Measurements from ENCODE around the gene STX5. TPM values are rescaled to one million over a fixed set of nuclear protein-coding genes. Genes with fewer than 3 reads are reported as not detected.

The STX5 gene, protein sequence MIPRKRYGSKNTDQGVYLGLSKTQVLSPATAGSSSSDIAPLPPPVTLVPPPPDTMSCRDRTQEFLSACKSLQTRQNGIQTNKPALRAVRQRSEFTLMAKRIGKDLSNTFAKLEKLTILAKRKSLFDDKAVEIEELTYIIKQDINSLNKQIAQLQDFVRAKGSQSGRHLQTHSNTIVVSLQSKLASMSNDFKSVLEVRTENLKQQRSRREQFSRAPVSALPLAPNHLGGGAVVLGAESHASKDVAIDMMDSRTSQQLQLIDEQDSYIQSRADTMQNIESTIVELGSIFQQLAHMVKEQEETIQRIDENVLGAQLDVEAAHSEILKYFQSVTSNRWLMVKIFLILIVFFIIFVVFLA
- 24.1 and 27.2 TPM in 2 replicates for total RNA-seq
- long read RNA-seq, partial matches to known transcripts = 0 of 1 reads
- long read RNA-seq, other reads (novel, unspliced or antisense) = 1 of 1 reads

DNA sequence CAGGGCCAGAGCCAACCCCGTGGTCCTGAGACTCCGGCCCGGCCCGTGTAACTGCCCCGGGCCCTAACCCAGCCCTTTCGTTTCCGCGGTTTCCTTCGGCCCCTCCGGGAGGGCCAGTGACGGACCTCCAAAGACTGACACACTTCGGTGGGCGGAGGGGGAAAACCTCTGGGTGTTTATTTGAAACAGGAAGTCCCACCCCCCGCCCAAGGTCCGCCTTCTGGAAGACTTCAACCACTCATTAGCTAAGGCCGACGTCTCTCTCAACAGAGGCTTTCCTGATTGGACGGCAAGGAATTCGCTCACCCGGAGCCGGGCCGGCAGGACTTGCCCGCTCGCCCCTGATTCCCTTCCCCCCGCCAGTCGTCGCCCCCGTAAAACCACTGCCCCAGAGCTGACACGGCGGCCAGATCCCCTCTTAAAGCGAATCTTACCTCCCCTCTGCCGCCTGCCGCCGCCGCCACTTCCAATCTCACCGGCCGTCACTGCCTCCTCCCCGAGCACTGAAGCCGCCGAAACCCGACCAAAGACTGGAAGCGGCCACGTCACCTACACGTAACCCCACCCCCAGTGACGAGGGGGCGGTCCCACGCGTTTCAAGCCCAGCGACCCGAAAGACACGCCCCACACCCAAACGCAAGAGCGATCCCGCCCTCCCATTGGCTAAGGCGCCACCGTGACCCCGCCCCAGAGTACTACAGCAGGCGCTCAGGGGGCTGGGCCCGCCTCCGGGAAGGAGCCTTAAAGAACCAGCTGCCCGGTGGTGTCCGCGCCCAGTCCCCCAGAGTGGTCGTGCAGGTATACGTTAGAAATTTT, at the start of gene STX5:
TSS of gene STX5 (minus strand) at position 532 of the 816 bp plus-strand sequence. CDS start 808 bp downstream, outside the sequence.
- TF ChIP-seq, protein P1, sequence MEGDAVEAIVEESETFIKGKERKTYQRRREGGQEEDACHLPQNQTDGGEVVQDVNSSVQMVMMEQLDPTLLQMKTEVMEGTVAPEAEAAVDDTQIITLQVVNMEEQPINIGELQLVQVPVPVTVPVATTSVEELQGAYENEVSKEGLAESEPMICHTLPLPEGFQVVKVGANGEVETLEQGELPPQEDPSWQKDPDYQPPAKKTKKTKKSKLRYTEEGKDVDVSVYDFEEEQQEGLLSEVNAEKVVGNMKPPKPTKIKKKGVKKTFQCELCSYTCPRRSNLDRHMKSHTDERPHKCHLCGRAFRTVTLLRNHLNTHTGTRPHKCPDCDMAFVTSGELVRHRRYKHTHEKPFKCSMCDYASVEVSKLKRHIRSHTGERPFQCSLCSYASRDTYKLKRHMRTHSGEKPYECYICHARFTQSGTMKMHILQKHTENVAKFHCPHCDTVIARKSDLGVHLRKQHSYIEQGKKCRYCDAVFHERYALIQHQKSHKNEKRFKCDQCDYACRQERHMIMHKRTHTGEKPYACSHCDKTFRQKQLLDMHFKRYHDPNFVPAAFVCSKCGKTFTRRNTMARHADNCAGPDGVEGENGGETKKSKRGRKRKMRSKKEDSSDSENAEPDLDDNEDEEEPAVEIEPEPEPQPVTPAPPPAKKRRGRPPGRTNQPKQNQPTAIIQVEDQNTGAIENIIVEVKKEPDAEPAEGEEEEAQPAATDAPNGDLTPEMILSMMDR (conservative IDR thresholded peaks at IDR 0.05) = no peak
- Mint-ChIP-seq H3K9me3 (no peaks in the 10 kb centered on the region), H3K27me3 (ENCODE audit: low read depth) (no peaks in the 10 kb centered on the region), H3K4me1 (peaks cover 22% of the 10 kb centered on the region), H3K27ac (ENCODE audit: unreplicated experiment) (peak within 1 kb of the TSS; percentile 100), H3K4me3 (peak within 1 kb of the TSS; percentile 99), H3K36me3 (ENCODE audit: low read depth) (peaks cover 4% of the 10 kb centered on the region)
- peak; percentile 98 for DNase-seq (ENCODE audit: low read depth, low spot score)

DNA sequence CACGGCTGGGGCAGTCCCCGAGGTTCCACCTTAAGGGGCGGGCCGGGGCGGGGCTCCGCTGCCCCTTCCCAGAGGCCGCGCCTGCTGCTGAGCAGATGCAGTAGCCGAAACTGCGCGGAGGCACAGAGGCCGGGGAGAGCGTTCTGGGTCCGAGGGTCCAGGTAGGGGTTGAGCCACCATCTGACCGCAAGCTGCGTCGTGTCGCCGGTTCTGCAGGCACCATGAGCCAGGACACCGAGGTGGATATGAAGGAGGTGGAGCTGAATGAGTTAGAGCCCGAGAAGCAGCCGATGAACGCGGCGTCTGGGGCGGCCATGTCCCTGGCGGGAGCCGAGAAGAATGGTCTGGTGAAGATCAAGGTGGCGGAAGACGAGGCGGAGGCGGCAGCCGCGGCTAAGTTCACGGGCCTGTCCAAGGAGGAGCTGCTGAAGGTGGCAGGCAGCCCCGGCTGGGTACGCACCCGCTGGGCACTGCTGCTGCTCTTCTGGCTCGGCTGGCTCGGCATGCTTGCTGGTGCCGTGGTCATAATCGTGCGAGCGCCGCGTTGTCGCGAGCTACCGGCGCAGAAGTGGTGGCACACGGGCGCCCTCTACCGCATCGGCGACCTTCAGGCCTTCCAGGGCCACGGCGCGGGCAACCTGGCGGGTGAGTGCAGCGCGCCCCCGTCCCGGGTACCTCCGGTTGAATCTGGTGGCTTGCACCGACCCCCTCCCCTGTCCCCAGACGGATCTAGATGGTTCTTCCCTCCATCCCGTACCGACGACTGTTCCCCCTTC, 49.1 kb upstream of the STX5 start, which contains the start of gene SLC3A2:
TSS of gene SLC3A2 (plus strand) at position 94 of the 776 bp plus-strand sequence. CDS start at position 222, 128 bp downstream.
- H3K4me1 Mint-ChIP-seq = peaks cover 68% of the 10 kb centered on the region
- peaks cover 49% of the 10 kb centered on the region for H3K36me3 Mint-ChIP-seq (ENCODE audit: low read depth)
- H3K27me3 Mint-ChIP-seq (ENCODE audit: low read depth) = peaks cover 12% of the 10 kb centered on the region
- peak; percentile 77 for DNase-seq (ENCODE audit: low read depth, low spot score)
- H3K4me3 Mint-ChIP-seq = peak within 1 kb of the TSS; percentile 100
- H3K27ac Mint-ChIP-seq (ENCODE audit: unreplicated experiment) = peak within 1 kb of the TSS; percentile 100
- TF ChIP-seq, protein P1 (conservative IDR thresholded peaks at IDR 0.05) = peak; percentile 74
- H3K9me3 Mint-ChIP-seq = no peaks in the 10 kb centered on the region

DNA sequence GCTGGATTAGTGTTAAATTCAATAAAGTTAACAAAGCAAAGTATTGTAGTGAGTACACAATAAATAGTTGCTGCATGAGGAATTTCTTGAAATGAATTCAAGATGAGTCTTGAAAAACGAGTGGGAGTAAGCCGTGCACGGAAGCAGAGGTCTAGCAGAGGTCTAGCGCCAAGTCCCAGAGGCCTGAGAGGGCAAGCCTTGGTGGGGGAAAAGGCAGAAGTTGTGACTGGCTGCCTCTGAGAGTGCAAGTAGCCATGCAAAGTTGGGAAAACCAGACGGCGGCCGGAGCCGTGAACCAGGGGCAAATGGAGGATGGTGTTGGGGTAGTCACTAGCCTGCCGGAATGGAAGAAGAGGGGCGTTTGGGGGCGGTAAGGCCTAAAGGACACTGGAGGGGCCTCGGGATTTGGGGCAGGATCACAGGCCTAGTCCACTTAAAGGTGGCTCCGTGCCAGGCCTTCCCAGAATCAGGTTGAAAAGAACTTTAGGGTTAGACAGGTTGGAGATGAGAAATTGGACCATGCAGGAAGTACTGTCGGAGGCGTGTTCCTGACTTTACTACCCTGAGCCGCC, 48.5 kb upstream of the STX5 start:
- peak; percentile 24 for DNase-seq (ENCODE audit: low read depth, low spot score)
- TF ChIP-seq, protein P1 (conservative IDR thresholded peaks at IDR 0.05) = no peak
- H3K4me1 Mint-ChIP-seq = peaks cover 63% of the 10 kb centered on the region
- H3K27ac Mint-ChIP-seq (ENCODE audit: unreplicated experiment) = peak overlapping the region; percentile 98
- H3K27me3 Mint-ChIP-seq (ENCODE audit: low read depth) = peaks cover 12% of the 10 kb centered on the region
- peaks cover 44% of the 10 kb centered on the region for H3K36me3 Mint-ChIP-seq (ENCODE audit: low read depth)
- no peaks in the 10 kb centered on the region for H3K9me3 Mint-ChIP-seq
- H3K4me3 Mint-ChIP-seq = peak overlapping the region; percentile 100

DNA sequence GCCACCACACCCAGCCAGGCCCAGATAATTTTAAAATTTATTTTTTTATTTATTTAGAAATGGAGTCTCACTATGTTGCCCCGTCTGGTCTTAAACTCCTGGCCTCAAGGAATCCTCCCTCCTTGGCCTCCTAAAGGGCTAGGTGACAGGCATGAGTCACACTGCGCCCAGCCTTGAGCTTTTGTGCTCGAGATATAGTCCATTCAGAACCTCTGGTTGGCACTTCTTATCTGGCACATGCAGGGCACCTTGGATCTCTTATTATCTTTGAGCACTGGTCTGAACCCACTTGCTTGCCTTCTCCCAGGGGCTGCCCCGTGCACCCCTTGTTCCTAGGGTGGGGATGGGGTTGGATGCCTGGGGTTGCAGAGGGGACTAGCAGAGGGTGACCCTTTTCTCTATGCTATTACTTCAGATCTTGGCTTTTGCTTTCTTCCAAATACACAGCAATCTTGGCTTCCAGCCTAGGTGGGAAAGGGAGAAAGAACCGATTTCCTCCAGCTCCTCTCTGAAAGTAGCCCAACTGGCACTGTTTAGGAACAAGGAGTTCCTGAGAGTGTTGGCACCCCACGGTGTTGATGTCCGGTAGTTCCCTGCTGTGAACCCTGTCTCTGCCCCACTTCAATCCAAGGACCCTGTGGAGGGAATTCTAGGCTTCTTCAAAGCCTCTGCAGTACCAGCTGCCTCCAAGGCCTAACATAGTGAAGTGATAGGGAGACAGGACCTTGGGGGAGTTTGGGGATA, 47.6 kb upstream of the STX5 start:
- H3K4me3 Mint-ChIP-seq = peak overlapping the region; percentile 100
- TF ChIP-seq, protein P1 (conservative IDR thresholded peaks at IDR 0.05) = no peak
- H3K27ac Mint-ChIP-seq (ENCODE audit: unreplicated experiment) = no peak overlapping the region
- no peaks in the 10 kb centered on the region for H3K9me3 Mint-ChIP-seq
- H3K36me3 Mint-ChIP-seq (ENCODE audit: low read depth) = peaks cover 40% of the 10 kb centered on the region
- no peak for DNase-seq (ENCODE audit: low read depth, low spot score)
- peaks cover 57% of the 10 kb centered on the region for H3K4me1 Mint-ChIP-seq
- peaks cover 12% of the 10 kb centered on the region for H3K27me3 Mint-ChIP-seq (ENCODE audit: low read depth)
